HG02840 (cell line): ENCODE results near the gene CTNNBL1.

ENCODE experiments used
- ATAC-seq: cut with Tn5 transposase; IDR thresholded peaks from one replicate; pipeline ENCODE4 v1.9.1; 2021; ENCODE audit warnings: mild to moderate bottlenecking, moderate library complexity, moderate number of reproducible peaks; ENCODE audit not compliant: unreplicated experiment, low FRiP score

CTNNBL1 gene

DNA sequence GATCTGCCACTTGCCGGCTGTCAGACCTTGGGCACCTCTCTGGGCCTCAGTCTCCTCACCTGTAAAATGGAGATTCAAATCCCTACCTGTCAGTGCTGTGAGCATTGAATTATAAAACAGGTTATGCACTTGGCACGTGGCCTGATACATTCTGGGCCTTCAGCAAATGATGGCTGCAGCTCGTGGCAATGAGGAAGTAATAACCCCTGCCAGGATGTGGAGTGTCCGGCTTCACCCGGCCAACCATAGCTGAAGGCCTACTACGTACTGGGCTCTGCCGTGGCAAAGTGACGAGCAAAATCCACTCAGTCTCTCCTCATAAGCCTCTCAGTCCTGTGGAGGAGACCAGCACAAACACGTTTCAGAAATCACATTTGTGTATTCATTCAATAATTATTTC is 198.2 kb downstream of the CTNNBL1 start:
- no peak for ATAC-seq

DNA sequence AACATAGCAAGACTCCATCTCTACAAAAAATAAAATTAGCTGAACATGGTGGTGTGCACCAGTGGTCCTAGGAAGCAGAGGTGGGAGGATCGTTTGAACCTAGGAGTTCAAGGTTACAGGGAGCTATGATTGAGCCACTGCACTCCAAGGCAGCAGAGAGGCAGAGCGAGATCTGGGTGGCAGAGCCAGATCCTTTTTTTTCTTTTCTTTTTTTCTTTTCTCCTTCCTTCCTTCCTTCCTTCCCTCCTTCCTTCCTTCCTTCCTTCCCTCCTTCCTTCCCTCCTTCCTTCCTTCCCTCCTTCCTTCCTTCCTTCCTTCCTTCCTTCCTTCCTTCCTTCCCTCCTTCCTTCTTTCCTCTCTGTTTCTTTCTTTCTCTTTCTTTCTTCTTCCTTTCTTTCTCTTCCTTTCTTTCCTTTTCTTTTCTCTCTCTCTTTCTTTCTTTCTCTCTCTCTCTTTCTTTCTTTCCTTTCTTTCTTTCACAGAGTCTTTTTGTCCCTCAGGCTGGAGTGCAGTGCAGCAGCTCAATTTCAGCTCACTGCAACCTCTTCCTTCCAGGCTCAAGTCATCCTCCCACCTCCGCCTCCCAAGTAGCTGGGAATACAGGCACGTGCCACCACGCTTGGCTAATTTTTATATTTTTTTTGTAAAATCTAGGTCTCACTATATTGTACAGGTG is 199.9 kb downstream of the CTNNBL1 start:
- ATAC-seq = no peak

DNA sequence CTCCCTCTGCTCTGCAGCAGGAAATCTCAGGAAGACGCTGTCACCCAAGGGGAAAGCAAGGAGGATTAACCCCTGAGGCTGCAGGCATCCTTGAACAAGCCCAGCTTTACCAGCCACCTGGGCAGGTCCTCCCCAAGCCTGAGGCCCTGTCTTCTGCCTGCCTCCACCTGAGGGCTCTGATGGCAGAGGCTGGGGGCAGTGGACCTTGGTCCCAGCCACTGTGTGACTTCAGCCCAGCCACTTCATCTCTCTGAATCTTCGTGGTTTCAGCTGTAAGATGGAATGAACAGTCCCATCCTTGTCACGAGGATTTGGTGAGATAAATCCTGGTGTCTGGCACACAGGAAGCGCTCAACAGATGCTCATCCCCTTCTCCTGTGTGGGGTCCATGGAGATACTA is 200.6 kb downstream of the CTNNBL1 start:
- ATAC-seq = no peak

DNA sequence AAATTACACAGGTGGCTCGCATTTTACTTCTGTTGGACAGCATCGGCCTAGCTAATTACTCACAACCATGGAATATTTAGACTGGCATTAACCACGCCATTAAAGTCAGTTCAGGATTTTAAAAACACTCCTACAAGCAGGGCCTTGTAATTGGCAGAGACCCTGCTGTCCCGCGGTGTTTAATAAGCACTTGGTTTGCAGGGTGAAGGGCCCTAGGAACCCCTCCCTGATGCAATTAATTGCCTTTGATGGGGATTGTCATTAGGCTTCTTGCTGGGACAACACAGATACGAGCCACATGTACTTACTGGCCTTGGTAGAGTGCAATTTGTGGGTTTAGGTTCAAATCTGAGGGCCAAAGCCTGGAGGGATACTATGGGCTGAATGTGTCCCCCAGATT is 201.3 kb downstream of the CTNNBL1 start:
- no peak for ATAC-seq

DNA sequence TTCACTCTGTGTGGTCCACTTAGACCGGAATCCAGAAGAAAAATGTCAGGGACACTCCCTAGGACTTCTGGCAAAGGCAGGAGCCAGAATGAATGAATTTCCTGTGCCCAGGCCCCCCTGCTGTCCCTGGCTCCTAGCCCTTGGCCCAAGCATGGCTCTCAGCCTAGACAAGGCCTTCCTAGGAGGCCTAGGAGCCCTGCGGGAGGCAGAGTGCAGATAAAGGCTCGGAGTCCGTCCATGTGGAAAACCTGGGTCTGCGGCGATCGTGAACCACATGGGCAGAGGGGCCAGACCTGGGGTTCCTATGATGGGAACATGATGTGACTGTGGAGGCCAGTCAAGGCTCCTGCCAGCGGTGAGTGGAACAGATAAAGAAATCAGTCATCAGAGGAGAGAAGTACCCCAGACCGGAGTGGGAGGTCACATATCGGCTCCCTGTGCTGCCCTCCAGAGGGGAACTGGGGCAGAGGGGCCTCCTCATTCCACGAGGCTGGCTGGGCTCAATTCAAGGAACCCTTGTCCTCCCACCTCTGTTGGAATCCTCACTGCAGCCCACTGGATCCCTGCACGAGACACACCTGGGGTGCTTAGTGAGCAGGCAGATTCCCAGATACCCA is 203.2 kb downstream of the CTNNBL1 start:
- ATAC-seq = no peak

DNA sequence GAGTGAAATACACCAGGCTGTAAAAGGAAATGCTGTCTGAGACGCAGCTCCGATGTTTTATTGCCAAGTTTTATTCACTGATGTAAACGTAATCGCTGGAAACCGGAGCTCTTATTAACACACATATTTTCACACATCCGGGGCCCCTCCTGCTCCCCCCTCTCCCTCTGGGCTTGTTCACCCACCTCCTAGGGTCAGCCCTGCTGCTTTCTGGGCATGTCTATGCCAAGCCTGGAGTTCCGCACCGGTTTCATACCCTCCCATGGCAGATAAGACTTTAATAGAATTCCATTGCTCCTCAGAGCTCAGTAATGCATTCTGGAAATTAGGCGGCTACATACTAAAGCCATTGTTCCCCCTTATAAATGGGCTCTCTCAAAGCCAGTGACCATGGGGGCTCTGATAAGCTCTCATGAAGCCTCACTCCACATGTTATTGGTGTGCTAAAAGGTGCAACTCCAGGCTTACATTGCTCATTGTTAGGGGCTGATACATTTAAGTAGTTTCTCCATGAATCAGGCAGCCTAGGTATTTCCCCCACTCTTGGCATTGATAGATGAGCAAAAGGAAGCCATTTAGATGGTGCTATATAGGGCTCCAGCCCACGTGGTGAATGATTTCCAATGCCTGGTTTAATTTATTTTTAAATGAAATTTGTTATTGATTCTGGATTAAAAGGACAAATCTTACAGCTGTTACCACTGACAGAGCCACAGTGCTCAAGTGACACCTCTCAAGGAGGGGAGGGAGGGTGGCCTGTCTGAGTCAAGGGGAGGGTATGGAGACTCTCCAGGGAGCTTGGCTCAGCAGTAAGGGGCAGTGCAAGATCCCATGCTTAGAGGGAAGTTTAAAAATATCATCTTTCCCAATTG is 204.6 kb downstream of the CTNNBL1 start:
- no peak for ATAC-seq

DNA sequence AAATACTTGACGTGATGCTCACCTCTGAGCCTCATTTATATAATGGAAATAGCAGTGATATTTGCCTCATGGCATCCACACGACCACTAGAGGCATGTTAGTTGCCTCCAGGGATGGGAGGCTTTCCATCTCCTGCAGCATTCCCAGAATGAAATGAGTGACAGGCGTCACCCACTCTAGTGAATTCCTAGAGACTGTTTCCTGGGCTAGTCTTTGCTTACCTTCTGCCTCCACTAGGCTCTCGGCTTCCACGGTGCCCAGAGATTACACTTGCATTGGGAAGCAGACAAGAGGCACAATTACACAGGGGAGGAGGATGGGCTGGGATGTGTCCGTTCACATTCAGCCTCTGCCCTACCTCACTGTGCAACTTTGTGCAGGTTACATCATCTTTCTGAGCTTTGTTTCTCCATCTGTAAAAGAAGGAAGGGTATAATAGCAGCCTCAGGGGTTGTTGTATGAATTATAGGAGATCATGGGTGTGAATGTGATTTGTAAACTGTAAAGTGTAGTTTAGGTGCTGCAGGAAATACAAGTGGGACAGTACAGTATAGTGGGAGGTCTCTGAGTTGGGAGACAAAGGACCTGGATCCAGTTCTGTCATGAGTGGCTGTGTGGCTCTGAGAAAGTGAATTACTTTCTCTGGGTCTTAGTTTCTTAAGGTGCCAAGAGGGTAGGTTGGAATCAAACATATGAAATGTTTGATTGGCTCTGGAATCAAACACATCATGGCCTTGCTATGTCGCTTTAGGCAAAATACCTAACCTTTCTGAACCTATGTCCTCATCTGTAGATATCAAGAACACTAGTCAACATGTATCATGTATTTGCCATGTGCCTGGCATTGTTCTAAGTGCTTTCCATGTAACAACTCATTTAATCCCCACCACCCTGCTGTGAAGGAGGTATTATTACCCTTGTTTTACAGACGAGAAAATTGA is 205.5 kb downstream of the CTNNBL1 start:
- ATAC-seq = no peak

DNA sequence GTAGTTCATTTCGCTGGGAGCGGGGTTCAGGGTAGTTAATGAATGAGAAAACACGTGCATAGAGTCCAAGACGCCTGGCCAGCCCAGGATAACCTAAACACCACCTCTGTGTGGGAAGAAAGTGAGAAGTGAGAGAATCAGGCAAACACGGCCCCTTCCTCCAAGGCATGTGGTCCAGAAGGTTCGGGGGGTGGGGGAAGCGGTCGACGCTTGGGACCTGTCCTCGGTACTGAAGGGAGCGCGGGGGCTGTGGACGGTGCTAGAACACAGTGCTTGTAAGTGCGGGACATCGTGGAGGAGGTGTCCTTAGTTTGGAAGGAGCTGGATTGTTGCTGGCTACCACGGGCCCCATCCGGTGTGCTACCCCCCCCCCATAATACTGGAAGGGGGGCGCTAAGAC is 207.4 kb downstream of the CTNNBL1 start:
- ATAC-seq = no peak

DNA sequence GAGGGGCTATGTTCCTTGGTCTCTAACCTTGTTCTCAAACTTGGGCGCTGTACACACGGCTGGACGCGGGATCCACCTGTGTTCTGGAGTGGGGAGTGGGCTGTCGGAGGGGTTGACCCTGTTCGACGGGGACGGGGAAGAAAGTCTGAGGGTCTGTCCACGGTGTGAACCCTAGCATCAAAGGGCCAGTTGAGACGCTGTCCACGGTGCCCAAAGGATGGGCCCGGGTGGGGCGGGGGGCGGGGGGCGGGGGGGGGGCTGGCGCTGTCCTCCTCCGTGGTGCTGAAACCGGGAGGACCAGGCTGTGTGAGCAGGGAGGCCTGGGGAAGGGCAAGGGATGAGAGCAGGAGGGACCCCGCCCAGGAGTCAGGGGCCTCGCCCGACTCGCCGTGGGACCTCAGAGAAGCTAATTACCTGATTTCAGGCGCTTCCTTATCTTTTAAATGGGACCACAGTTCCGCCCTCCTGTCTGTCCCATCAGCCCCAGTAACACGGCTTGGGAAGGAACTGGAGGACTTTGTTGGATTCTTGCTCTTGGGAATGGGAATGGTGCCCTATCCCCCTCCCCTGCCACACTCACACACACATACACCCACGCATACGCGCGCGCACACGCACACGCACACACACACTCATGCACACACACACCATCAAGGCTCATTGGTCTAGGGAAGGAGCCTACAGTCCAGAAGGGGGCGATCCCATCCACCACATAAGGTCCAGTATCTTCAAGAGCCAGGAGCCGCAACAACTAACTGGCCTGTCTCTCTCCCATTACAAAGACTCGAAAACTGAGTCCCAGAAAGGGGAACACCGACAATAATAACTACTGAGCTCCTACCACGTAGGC is 208.0 kb downstream of the CTNNBL1 start:
- no peak for ATAC-seq

DNA sequence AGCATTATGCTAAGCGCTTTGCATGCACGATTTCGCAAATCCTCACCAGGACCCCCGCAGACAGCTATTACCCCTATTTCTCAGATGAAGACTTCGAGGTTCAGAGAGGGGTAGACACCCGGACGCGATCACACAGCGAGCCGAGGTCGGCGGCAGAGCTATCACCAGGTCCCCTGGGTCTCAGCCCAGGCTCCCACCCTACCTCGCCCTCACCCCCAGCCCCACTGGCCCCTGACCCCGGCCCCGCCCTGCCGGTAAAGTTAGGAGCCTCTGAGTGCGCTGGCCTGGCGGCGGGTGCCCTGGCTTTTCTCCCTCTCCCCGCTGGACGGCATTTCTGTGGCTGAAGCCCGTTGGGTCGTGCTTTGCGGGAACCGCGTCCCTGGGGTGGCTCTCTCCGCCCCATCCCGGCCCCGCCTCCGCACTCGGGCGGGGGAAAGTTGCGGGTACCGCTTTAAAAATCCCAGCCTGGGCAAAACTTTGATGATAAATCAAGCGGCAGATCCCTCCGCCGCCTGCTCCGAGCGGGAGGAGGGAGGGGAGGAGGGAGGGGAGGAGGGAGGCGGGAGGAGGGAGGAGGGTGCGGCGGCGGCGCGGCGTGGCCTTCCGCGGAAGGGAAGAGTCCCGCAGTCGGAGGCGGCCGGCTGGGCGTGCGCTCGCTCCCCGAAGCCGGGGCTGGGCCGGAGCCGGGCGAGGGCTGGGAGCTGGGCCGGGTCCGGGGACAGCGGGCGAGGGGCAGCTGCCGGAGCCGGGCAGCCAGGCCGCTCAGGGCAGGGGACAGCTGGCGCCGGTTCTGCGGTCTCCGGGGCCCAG is 208.9 kb downstream of the CTNNBL1 start, which contains the start of gene VSTM2L:
Gene VSTM2L (plus strand): TSS at position 624 of the 810 bp plus-strand sequence. CDS start 224 bp downstream, outside the sequence.
- no peak for ATAC-seq

DNA sequence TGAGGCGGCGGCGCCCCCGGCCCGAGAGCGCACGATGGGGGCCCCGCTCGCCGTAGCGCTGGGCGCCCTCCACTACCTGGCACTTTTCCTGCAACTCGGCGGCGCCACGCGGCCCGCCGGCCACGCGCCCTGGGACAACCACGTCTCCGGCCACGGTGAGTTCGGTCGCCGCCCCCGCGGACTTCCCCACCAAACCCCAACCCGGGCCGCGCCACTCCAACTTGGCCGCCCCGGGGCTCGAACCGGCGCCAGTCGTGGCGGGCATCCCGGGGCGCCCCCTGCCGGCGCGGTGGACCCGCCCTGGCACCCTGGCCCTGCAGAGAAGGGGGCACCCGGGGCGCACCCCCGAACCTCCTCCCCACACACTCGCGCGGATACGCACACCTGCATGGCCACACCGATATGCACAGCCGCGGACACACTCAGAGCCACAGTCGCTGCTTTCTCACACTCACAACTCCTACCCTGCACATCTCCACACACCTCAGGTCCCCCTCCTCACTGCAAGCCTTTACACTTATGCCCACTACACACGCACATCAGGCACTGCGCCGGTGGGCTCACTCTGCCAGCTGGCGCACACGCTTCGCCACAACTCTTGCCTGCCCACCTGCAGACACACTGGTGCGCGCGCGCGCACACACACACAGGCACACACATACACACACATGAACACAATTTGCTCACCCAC is 209.6 kb downstream of the CTNNBL1 start:
- no peak for ATAC-seq

DNA sequence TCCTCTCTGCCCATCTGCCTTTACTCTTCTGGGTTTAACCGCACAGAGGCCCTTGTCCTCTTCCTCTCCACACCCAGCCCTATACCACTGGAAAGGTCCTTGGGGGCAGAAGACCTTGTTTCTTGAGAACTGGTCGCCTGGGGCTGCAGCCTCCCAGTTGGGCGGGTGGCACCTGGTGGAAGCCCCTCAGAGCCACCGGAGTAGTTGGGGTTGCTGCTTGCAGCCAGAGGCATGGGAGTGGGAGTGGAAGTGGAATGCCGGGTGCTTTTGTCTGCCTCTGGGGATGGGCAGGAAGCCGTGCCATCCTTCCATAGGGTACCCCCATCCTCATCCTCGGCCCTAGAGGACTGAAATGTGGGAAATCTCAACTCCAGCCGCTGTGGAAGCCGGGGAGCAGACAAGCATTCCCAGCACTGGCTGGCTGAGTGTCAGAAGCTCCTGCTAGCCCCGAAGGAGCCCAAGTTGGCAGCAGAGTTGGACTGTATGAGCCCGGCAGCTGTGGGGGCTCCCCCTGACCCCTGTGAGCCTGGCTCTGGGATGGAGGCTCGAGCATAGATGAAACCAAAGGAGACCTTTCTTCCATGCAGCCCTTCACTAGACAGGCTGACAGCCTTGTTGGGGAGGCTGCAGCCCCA is 210.3 kb downstream of the CTNNBL1 start:
- no peak for ATAC-seq

DNA sequence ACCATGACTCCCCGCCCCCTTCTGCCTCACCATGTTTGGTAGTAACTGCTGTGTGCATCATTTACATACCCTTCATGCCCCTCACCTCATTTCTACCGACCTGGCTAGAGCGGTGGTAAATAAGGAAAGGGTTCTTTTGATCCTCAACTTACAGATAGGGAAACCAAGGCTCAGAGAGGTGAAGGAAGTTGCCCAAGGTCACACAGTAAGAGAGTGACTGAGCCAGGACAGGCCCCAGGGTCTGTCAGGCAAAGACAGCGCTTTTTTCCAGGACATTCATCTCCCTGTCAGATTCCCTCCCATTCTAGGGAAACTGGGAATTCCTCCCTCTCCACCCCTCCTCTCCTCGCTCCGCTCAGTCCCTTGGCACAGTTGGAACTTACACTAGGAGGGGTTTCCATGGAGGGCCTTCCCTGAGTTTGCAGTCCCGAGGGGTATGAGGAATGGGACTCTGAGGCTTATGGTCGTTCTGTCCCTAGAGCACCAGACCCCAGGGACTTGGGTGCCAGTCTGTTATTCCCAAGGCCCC is 211.1 kb downstream of the CTNNBL1 start:
- no peak for ATAC-seq

DNA sequence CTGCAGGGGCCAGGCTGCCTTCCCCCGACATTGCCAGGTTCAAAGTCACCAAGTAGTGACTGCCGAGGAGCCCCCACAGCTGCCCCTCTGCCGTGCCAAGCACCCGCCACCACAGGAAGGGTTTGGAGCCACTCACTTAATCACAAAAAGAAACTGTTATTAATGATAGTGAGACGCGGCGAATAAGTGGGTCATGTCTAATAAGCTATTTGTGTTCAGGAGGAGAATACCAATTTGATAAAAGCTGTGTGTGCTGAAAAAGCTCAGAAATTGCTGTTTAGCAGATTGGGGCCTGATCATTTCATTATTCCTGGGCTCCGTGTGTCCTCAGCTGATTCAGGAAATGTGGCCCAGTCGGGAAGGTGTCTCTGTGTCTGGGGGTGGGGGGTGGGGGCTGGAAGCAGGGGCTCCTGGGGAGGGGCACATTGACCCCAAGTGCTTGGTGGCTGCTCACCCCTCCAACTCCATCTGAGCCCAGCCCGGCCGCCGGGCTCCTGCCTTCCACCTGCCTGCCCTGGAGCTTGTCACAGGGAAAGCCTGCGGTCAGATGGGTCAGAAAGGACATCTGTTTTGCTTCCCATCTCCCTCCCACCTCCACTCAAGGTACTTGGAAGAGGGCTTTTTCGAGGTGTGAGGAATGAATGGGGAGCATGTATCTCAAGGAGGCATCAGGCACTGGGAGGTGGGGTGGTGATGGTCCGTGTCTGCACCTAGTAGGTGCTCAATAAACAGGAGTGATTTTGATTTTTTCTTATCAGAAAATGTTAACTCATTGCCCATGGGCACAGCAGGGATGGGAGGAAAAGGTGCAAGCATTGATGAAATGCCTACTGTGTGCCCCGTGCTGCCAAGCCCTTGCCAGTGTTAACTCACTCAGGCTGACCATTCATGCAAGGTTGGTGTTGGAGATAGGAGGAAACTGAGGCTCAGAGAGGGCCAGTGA is 212.1 kb downstream of the CTNNBL1 start:
- no peak for ATAC-seq

DNA sequence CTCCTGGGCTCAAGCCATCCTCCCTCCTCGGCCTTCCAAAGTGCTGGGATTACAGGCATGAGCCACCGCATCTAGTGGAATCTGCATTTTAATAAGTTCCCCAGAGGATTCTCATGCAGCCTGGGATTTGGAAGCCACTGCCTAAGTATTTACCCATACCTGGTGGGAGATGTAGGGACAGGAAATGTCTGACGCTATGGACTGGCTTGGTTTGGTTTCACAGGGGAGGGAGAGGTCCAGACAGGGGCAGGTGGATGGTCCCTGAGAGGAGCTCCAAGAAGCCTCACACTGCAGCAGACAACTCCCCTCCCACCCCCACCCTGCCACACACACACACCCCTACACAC is 213.5 kb downstream of the CTNNBL1 start:
- no peak for ATAC-seq

DNA sequence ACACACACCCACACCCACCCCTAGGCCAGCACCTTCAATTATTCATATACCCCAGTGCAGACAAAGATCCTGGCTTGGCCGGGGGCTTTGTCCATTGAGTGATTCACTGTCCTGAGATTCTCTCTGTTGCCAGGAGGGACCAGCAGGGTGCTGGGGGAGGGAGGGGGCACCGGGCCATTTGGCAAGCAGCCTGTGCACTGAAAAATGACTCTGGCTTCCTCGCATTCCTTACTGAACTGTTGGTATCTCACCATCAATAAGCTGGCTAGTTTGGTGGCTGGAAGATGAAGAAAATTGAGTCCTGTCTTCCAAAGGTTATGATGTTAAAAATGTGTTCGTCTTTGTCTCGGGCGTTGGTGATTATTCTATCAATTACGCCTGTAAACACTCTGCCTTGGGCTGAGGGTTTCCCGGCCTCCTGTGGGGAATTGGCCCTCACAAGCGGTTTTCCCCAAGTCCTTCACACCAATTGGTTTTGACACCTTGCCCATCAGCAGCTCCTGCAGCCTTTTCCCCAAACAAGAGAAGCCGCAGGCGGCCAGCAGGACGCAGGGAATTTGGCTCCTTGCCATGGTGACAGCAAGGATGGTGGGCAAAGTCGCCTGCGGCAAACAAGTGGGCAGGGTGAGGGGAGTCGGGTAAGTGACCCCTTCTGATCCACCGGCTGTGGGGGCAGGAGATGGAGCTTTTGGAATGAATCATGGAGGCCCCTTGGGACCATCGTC is 214.0 kb downstream of the CTNNBL1 start:
- no peak for ATAC-seq
